Activated B cell treated with CpG ODN at 0.5 μM for 24 hours (primary cell): ENCODE data around the gene RPL38. TPM values are rescaled to one million over a fixed set of nuclear protein-coding genes. Genes with fewer than 3 reads are reported as not detected.

Experiments used
- ATAC-seq: fragments of 200-7000 bp; cut with Tn5 transposase; one replicate; pipeline ENCODE4 v1.10.0; 2021; ENCODE audit warnings: low read depth, mild to moderate bottlenecking, moderate library complexity
- CTCF ChIA-PET: fragments of 350-600 bp; sonication (Branson Sonifier 250); formaldehyde crosslinking; loops from one replicate; lab custom pipeline; 2021; ENCODE audit warnings: antibody characterized with exemption; lab: Charles Lee
- POLR2A ChIA-PET: fragments of 350-600 bp; sonication (Branson Sonifier 250); formaldehyde crosslinking; loops from one replicate; lab custom pipeline; 2021; ENCODE audit warnings: antibody characterized with exemption; lab: Charles Lee
- DNase-seq: peaks from one replicate; pipeline ENCODE4 v3.0.0; 2022
- H3K27ac Mint-ChIP-seq: one replicate; pipeline ENCODE4 v1.8.0; 2020; ENCODE audit warnings: mixed read lengths
- H3K27me3 Mint-ChIP-seq: one replicate; pipeline ENCODE4 v1.8.0; 2021; ENCODE audit warnings: mixed read lengths
- H3K36me3 Mint-ChIP-seq: one replicate; pipeline ENCODE4 v1.8.0; 2021; ENCODE audit warnings: low read depth, mixed read lengths
- H3K4me1 Mint-ChIP-seq: one replicate; pipeline ENCODE4 v1.8.0; 2021; ENCODE audit warnings: mixed read lengths
- H3K4me3 Mint-ChIP-seq: one replicate; pipeline ENCODE4 v1.8.0; 2020; ENCODE audit warnings: mild to moderate bottlenecking, mixed read lengths
- H3K9me3 Mint-ChIP-seq: one replicate; pipeline ENCODE4 v1.8.0; 2020; ENCODE audit warnings: mixed read lengths
- intact Hi-C: fragments of 100-400 bp; cut with micrococcal nuclease; formaldehyde crosslinking; loops from one replicate; pipeline ENCODE4 v1.15.1; 2024
- total RNA-seq: library from RNA; stranded (reverse); gene quantifications from 2 replicates; pipeline ENCODE4 v1.2.3, GENCODE V29; 2022
- TF ChIP-seq, protein P1 (sequence below): fragments of 200-600 bp; IDR thresholded peaks from one replicate; pipeline ENCODE4 v1.8.0; 2022; ENCODE audit warnings: antibody characterized with exemption, mild to moderate bottlenecking

Gene RPL38
- total RNA-seq, 1 donor from 2014 or later, result 1,330 TPM

DNA sequence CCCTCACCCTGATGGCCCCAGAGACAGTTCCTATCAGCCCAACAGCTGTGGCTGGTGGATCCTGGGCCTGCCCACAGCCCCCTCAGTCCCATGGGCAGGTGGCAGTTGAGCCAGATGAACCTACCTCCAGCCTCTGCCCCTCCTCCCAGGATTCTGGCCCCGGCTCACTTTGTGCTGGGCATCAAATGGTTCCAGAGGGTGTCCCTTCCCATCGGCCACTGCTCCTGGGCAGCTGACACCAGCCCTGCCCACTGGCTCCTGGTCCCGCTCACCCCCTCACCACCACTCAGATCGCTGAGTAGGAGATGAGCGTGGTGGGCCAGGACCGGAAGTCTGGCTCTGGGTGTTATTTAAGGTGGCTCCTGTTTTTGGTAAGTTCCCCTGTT is 11.9 kb downstream of the RPL38 start:
- Mint-ChIP-seq H3K36me3 (peaks cover 7% of the 10 kb centered on the region), H3K4me3 (no peak overlapping the region), H3K27ac (no peak overlapping the region), H3K27me3 (no peaks in the 10 kb centered on the region), H3K9me3 (peaks cover 4% of the 10 kb centered on the region), H3K4me1 (peaks cover 42% of the 10 kb centered on the region)
- intact Hi-C loops, result no loop called here
- TF ChIP-seq, protein P1, sequence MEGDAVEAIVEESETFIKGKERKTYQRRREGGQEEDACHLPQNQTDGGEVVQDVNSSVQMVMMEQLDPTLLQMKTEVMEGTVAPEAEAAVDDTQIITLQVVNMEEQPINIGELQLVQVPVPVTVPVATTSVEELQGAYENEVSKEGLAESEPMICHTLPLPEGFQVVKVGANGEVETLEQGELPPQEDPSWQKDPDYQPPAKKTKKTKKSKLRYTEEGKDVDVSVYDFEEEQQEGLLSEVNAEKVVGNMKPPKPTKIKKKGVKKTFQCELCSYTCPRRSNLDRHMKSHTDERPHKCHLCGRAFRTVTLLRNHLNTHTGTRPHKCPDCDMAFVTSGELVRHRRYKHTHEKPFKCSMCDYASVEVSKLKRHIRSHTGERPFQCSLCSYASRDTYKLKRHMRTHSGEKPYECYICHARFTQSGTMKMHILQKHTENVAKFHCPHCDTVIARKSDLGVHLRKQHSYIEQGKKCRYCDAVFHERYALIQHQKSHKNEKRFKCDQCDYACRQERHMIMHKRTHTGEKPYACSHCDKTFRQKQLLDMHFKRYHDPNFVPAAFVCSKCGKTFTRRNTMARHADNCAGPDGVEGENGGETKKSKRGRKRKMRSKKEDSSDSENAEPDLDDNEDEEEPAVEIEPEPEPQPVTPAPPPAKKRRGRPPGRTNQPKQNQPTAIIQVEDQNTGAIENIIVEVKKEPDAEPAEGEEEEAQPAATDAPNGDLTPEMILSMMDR, result no peak
- ATAC-seq (no peak), DNase-seq (no peak)
- ChIA-PET POLR2A (no interaction called here), CTCF (no interaction called here)

DNA sequence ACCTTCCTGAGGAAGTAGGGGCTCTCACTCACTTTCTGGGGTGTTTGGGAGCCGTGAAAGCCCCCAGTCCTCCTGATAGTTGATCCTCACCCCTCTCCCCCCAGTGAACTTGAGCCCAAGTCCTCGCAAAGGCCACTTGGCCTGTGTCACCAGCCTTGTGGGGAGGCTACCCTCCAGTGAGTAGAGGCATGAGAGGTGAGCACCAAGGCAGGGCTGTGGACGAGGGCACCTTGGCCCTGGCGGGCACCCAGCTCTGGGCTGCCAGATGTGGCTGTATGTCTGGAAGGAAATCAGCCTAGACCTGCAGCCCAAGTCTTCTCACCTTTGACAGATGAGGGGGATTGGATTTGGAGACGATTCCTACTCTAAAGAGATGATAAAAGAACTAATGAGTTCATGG is 13.0 kb downstream of the RPL38 start:
- Mint-ChIP-seq H3K4me3 (no peak overlapping the region), H3K4me1 (peaks cover 39% of the 10 kb centered on the region), H3K36me3 (peaks cover 3% of the 10 kb centered on the region), H3K27me3 (no peaks in the 10 kb centered on the region), H3K27ac (no peak overlapping the region), H3K9me3 (peaks cover 4% of the 10 kb centered on the region)
- intact Hi-C loops, result no loop called here
- CTCF ChIA-PET, result no interaction called here
- POLR2A ChIA-PET, result no interaction called here
- no peak for ATAC-seq
- TF ChIP-seq, protein P1, result no peak
- DNase-seq, result no peak

DNA sequence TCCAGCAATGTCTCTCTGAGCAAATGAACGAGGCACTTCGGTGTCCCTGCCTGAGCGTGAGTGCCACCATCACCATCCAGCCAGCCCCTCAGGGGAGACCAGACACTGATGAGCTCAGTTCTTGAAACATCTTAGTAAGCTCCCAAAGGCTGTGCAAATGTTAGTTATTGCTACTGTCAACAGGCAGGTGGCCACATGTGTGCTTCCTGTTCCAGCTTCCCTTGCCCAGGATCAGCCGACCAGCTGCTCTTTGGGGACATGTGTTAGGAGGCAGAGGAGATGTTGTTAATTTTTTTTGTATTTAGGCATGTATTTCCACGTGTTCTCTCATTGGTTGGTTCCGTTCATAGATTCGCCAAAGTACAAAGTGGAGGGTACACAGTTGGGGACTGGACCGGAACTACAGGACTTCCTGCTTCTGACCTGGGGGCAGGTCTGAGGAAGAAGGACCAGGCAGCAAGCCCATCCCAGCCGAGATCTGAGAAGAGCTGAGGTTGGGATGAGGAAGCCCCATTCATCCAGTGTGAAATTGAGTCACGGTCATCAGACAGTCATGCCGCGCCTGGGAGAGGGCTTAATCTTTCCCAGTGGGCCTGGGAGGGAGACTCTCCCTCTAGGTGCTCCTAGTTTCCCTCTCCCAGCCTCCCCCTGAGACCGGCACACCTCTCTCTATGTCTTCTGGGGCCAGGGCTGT is 13.7 kb downstream of the RPL38 start:
- ATAC-seq (no peak), DNase-seq (no peak)
- TF ChIP-seq, protein P1, result no peak
- ChIA-PET POLR2A (no interaction called here), CTCF (no interaction called here)
- Mint-ChIP-seq H3K9me3 (peaks cover 4% of the 10 kb centered on the region), H3K4me3 (no peak overlapping the region), H3K4me1 (peaks cover 33% of the 10 kb centered on the region), H3K36me3 (no peaks in the 10 kb centered on the region), H3K27ac (no peak overlapping the region), H3K27me3 (no peaks in the 10 kb centered on the region)
- intact Hi-C loops, result no loop called here

DNA sequence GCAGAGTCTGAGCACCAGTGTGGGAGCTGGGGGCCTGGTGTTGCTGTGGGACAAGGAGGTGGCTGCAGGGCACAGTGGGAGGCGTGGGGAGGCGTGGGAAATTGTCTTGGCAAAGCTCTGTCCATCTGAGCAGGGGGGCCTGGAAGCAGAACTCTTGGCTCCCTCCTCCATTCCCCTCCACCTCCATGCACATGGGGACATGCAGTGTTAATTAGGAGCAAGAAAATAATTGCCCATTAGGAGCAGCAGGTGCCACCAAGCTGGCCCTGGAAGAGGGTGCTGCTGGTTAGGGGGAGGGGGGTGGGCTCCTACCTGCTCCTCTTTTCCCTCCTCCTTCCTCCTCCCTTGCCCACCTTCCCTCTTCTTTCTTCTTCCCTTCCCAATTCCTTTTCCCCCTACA is 14.4 kb downstream of the RPL38 start:
- CTCF ChIA-PET, result no interaction called here
- H3K9me3 Mint-ChIP-seq, result peaks cover 4% of the 10 kb centered on the region

DNA sequence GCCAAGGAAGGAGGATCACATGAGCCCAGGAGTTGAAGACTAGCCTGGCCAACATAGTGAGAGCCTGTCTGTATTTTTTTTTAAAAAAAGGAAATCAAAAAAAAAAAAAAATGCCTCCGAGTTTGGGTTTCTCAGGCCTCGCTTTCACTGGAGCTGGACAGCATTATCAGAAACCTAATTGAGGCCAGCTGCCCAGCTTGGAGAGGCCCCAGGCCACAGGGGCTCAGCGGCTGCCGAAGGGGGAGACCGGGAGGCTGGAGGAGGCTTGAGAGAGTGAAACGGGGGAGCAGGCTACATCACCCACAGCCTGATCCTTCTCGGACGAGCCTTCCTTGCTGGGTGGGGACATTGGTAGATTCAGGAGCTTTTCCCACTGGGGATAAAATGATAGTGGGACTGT is 15.0 kb downstream of the RPL38 start:
- H3K4me1 Mint-ChIP-seq, result peaks cover 21% of the 10 kb centered on the region
- intact Hi-C loops, result no loop called here
- ChIA-PET POLR2A (no interaction called here), CTCF (no interaction called here)
- DNase-seq, result no peak
- no peak for ATAC-seq
- TF ChIP-seq, protein P1, result no peak
- peaks cover 4% of the 10 kb centered on the region for H3K9me3 Mint-ChIP-seq
- no peak overlapping the region for H3K27ac Mint-ChIP-seq
- H3K36me3 Mint-ChIP-seq, result no peaks in the 10 kb centered on the region
- H3K27me3 Mint-ChIP-seq, result no peaks in the 10 kb centered on the region
- H3K4me3 Mint-ChIP-seq, result no peak overlapping the region

More for the DNA sequence above, 14.4 kb downstream of the RPL38 start:
- Mint-ChIP-seq H3K4me1 (peaks cover 26% of the 10 kb centered on the region), H3K4me3 (no peak overlapping the region), H3K27ac (no peak overlapping the region), H3K27me3 (no peaks in the 10 kb centered on the region), H3K36me3 (no peaks in the 10 kb centered on the region)
- no peak for DNase-seq
- POLR2A ChIA-PET, result no interaction called here
- ATAC-seq, result no peak
- TF ChIP-seq, protein P1, result no peak
- intact Hi-C loops, result no loop called here
